Renal cortex interstitium (tissue), 15 donors: ENCODE results near the gene CFAP46. TPM values are rescaled to one million over a fixed set of nuclear protein-coding genes. Genes with fewer than 3 reads are reported as not detected.
A peak's percentile ranks its signal among the peaks of the same experiment; 100 is the strongest.

Source experiments
- DNase-seq, 11 donors: peaks; one replicate each; pipeline ENCODE4 v3.0.0-alpha.2; 2013; ENCODE audit warnings: low read depth in 9 of 11, low spot score in 4 of 11; ENCODE audit errors: extremely low read depth in 1 of 11
- long read RNA-seq, 16 experiments: transcript quantifications; one replicate each; lab custom pipeline, GENCODE V29; 2026
- polyA plus RNA-seq, 3 donors: library from polyadenylated mRNA; unstranded; fragments of 120-200 nt; gene quantifications; one replicate each; pipeline ENCODE4 v1.2.1, GENCODE V29; 2013; ENCODE audit not compliant: insufficient read length in 3 of 3

The CFAP46 gene
- 10 to 100 TPM in 1 of 3 donors, 1 to 10 TPM in 2; 7.7 to 11.4 (median 8.0) TPM for polyA plus RNA-seq
- long read RNA-seq, donor 1 = 0 reads
- long read RNA-seq, donor 2, partial matches to known transcripts = 0 of 2 reads
- long read RNA-seq, donor 2, other reads (novel, unspliced or antisense) = 0 of 2 reads
- long read RNA-seq, donor 3, partial matches to known transcripts = 0 of 1 reads
- long read RNA-seq, donor 3, other reads (novel, unspliced or antisense) = 0 of 1 reads
- long read RNA-seq, donor 4, partial matches to known transcripts = 0 of 4 reads
- long read RNA-seq, donor 4, other reads (novel, unspliced or antisense) = 0 of 4 reads
- long read RNA-seq, donor 5 = 0 reads
- long read RNA-seq, donor 6, partial matches to known transcripts = 0 of 1 reads
- long read RNA-seq, donor 6, other reads (novel, unspliced or antisense) = 0 of 1 reads
- long read RNA-seq, donor 7, partial matches to known transcripts = 0 of 4 reads
- long read RNA-seq, donor 7, other reads (novel, unspliced or antisense) = 0 of 4 reads
- long read RNA-seq, donor 8, partial matches to known transcripts = 0 of 4 reads
- long read RNA-seq, donor 8, other reads (novel, unspliced or antisense) = 0 of 4 reads
- long read RNA-seq, donor 9, partial matches to known transcripts = 0 of 1 reads
- long read RNA-seq, donor 9, other reads (novel, unspliced or antisense) = 0 of 1 reads
- long read RNA-seq, donor 10 = 0 reads
- long read RNA-seq, donor 11, partial matches to known transcripts = 0 of 1 reads
- long read RNA-seq, donor 11, other reads (novel, unspliced or antisense) = 0 of 1 reads
- long read RNA-seq, donor 12 = 0 reads
- long read RNA-seq, donor 13 = 0 reads
- long read RNA-seq, donor 14 = 0 reads
- long read RNA-seq, donor 15 = 0 reads
- long read RNA-seq, donor 16, partial matches to known transcripts = 0 of 4 reads
- long read RNA-seq, donor 16, other reads (novel, unspliced or antisense) = 0 of 4 reads

DNA sequence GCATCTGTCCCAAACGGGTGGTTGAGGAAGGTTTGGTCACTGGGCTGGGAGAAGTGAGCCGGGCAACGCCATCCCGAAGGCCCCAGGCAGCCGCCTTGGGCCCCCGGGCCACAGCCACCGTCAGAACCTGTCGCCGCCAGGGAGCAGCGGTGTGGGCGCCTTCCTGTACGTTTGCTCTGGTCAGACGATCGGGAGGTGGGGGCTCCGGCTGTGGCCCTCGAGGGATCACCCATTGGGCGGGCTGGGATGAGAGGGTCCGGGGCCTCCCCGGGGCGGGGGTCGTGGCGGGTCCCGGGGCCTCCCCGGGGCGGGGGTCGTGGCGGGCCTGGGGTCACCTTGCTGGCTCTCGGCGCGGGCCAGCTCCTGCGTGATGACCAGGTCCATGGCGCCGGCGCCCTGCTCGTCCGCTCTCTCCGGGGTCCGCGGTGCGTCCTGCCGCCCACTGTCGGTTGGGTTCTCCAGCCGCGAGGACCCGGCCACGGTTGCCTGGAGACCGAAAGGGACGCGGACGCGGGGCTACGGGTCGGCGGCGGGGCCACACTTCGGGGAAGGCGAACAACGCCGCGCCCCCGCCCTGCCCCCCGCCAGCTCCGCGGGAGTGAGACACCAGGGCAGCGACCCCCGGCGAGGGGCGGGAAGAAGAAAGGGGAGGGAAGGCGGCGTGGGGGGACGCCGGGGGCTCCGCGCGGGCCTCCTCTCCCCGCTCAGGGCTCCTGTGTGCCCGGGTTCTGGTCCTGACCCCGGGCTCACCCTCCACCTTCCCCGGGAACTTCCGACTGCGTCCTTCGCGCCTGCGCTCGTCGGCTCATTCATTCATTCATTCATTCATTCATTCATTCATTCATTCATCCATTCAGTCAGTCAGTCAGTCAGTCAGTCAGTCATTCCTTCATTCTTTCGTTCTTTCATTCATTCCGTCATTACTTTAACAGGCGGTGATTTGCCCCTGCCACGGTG lies at the start of gene CFAP46:
Gene CFAP46, minus strand, starts transcription at position 470 of the 957 bp plus-strand sequence. Its CDS starts 86 bp downstream, at position 384.
- peak in 6 of 11 donors; percentile 54 to 76 (median 69) for DNase-seq

DNA sequence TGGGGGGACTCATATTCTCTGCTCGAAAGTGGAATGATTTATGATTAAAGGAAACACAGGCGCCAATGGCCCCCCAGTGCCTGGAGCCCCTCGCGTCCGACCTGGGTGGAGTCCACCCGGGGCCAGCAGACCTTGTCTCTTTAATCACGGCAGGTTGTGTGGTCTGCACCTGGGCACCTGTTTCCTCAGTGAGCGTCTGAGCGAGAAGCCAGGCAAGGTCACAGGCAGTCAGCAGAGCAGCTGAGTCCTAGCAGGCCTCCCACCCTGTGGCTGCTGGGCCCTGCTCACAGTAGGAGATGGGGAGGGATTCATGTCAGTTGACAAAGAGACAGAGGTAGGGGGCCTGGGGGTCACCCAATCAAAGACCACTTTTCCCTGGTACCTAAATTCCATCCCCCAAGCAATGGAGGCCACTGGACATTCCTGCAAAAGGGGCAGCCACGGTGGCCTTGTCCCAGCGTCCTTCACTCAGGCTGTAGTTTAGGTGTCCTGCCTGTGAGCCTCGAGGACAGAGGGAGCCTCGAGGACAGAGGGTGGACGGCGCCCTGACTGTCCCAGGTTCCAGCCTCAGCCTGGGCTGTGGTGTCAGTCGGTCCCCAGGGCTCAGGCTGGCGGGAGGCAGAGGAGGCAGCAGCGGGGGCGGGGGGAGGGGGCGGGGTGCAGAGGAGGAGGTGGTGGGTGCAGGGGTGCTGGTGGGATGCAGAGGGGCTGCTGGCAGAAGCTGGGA lies 49.5 kb upstream of the CFAP46 start:
- no peak for DNase-seq

DNA sequence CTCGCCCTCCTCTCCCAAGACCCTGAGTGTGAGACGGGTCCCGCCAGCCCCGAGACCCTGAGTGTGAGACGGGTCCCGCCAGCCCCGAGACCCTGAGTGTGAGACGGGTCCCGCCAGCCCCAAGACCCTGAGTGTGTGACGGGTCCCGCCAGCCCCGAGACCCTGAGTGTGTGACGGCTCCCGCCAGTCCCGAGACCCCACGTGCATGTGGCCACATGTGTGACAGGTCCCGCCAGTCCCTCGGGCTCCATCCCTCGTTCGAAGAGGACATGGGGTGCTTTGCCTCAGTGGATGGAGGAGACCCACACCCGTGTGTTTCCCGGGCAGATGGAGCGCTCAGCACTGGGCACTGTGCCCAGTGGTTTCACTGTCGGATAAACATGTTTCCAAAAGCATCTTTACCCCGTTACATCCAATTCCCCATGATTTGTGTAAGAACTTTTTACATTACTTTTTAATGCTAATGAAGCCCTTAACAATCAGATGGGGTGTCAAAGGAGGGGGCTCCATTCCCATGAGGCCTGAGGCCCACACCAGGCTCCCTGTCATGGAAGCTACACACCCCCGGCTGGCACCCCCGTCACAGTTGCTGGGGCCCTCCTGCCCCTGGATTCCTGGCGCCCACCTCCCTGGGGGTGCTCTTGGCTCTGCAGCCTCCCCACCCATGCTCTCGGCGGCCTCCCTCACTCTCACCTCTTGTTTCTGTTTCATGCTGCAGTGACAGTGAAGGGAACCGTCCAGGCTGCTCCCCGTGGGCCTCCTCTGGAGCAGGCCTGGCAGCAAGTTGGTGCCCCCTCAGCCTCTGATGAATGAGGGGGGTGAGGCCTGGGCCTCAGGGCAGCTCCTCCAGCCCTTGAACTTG lies 48.5 kb upstream of the CFAP46 start:
- DNase-seq = no peak

DNA sequence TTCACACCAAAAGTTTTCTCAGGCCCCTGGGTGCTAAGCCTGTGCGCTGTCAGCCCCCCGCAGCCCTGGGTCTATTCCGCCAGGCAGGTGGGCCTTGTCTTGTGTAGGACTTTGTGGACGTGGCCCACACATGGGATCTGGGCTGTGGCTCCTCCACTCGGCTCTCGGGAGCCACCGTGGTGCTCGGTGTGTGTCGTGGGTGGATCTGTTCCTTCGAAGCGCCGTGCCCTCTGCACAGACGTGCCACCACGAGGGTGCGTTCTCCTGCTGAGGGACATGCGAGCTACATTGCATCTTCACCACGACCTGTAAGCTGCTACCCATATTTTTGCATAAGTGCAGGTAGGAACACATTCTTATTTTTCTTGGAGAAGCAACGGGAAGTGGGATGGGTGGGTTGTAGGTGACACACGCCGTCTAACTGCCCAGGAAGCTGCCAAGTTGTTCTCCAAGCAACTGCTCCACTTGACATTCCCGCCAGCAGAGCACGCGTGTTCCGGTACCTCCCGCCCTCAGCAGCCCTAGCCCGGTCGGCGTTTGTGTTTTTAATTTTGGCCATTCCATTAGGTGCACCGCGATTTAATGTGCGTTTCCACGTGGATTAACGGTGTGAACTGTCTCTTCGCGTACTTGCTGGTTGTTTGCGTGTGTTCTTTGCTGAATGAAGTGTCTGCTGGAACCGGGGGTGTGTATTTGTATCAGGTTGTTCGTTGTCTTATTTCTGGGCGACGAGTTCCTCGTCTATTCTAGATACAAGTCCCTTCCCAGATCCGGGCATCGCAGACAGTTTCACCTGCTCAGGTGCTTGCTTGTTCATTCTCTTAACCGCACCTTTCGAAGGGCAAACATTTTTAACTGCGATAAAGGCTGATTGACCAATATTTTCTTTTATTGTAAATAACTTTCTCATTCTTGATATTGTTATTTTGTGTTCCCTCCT lies 47.4 kb upstream of the CFAP46 start:
- DNase-seq = no peak

DNA sequence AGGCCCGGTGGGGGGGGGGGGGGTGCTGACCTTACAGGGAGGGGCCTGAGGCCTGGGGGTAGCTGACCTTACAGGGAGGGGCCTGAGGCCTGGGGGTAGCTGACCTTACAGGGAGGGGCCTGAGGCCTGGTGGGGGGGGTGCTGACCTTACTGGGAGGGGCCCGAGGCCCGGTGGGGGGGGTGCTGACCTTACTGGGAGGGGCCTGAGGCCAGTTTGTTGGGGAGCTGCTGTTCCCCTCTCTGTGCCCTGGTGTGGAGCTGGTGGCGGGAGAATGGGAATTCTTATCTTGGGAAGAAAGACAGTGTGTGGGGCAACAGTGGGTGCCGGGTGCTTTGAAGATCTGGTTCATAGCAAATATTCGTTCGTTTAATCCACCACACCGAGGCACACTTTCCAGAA lies 46.6 kb upstream of the CFAP46 start:
- no peak for DNase-seq

DNA sequence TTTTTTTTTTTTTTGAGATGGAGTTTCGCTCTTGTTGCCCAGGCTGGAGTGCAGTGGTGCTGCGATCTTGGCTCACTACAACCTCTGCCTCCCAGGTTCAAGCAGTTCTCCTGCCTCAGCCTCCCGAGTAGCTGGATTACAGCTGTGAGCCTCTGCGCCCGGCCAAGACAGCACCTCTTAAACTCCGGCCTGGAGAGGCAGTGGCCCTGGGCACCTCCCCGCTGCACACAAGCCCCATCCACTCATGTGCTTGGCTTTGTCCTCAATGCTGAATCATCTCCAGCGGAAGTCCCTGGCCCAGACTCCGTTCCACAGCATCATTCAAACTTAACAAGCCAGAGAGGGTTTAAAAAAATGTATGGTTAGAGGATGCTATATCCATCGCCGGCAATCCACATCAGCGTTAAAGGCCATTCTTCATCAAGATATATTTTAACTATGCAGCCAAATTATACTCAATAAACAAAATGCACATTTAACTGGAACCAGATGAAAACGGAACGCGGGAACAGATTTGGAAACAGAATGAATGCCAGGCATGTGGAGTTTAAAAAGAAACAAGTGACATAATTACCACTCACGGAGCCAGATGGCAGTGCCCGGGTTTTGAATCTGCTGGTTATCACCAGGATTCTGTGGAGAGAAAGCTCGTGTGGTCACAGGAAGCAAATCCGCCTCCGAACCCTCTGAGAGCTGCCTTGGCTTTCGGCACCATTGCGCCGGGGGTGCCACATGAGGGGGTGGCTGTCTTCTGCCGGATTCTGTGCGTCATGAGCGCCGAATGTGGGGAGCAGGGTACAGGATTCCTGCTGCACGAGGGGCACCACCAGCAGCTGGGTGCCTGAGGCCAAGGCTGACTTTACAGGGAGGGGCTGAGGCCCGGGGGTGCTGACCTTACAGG lies 45.6 kb upstream of the CFAP46 start:
- DNase-seq = no peak

DNA sequence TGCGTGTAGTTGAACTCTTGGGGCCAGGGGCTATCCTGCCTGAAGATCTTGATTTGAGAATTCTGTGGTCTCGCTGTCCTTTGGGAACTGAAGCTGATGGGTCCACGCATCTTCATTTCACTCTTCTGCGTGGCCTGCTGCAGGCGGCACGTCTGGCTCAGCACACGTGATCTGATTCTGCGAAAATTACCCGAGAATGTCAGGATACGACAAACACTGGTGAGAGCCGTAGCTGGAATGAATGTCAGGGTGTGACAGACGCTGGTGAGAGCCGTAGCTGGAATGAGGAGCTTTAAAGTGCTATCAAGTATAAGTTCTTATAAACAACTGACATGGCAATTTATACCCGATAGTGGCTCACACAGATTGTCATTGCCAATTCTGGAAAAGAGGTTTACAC lies 44.6 kb upstream of the CFAP46 start:
- DNase-seq = no peak

DNA sequence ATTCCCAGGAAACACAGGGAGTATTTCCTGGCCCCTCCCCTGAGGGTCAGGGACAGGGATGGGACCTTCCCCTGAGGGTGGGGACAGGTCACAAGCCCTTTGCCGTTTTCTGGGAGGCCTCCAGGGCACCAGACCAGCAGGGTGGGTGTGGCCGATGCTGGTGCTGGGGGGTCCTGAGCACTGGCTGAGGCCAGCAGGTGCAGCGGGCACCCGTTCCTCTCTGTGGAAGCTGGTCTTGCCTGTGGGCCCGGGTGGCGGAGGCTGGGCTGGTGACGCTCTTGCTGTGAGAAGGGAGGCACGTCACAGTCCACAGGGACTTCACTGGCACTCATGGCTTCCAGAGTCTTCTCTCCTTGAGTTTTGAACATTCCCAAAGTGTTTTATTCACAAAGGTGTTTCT lies 44.2 kb upstream of the CFAP46 start:
- DNase-seq = no peak

DNA sequence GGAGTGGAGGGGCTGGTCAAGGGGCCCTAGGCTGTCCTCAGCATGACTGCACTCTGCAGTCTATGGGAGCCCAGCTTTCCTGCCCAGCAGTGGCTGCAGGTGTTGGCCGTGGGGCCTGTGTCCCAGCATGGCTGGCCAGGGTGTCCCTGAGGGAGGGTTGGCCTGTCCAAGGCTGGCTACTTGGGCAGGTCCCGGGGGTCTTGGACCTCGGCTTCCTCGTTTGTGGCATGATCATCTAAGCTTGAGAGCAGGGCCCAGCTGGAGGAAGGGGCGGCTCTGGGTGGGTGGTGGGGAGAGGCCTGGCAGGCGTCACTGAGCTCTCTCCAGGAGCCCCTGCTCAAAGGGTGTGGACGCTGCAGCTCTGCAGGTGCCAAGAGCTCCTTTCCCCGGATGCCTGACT lies 43.7 kb upstream of the CFAP46 start:
- DNase-seq = no peak

DNA sequence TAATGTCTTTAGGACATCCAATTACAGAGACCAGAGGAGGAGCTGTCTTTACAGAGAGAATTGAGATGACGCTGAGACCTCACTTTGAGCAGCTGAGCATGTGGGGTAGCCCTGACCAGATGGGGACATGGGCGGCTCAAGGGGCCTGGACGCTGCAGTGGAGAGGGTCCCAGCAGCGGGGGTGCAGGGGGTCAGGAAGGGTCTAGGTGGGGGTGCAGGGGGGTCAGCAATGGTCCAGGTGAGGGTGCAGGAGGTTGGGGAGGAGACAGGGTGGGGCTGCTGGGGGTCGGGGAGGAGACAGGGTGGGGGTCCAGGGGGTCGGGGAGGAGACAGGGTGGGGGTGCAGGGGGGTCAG lies 43.2 kb upstream of the CFAP46 start:
- DNase-seq = no peak

DNA sequence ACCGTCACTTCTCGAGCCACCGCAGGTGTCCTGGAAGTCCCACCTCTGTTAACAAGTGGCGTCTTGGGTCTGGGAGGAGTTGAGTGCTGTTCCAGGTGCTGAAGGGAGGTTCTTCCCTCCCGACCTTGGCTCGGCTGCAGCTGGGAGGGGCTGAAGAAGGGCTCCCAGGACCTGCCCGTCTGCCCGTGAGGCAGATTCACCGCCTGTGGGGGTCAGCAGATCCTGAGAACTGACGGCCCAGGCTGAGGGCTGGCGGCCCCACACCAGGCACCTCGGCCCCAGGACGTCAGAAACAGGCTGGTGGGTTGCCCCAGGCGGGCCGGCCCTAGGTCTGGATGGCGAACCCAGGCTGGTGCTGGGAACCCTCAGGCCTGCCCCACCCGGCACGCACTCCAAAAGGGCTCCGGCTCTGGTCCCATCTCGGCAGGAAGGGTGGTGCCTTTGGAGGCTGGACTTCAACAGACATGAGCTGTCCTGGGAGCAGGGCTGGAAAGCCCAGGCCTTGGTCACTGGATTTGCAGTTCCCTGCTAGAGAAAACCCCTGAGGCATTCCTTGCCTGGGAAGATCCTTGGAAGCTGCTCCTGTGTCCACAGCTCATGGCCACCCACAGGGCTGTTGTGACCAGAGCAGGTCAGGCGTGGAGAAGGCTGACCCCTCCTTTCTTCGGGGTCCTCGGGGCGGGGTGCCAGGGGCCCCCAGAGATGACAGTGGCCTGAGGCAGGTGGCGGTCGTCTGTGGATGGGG lies 42.6 kb upstream of the CFAP46 start:
- DNase-seq = no peak

DNA sequence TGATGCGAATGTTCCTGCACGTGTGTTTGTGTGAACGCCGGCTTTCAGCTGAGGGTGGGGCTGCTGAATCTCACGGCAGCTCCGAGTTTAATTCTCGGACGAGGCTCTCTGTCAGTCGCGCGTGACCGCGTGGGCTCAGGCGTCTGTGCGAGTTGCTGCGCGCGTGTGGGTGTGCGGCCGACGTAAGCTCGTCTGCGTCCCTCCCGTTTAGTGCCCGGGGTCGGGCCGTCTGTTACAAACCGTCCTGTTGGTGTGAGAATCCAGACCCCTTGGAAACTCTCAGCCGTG lies 41.6 kb upstream of the CFAP46 start:
- DNase-seq = no peak

DNA sequence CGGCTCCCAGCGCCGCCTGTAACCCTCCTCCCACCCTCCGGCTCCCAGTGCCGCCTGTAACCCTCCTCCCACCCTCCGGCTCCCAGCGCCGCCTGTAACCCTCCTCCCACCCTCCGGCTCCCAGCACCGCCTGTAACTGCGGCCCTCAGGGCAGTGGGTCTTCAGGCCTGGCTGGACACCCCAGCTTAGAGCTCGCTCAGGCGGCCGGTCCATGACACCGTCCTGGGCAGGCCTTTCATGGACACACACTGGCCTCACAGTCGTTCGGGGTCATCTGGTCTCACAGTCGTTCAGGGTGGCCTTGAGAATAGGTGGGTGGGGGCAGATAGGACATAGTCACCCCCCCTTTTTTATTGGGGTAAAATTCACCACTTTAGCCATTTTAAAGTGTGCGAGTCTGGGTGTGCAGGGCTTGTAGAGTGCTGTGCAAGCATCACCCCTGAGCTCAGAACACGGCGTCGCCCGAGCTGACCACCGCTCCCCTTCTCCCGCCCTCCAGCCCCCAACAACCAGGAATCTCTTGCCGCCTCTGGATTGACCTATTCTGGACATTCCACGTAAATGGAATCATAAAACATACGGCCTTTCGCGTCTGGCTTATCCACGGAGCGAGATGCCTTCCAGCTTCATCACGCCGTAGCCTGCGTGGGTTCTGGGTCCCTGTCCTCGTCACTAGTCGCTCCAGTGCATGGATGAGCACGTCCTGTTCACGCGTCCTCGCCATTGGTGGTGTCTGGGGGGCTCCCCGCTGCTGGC lies 41.1 kb upstream of the CFAP46 start:
- no peak for DNase-seq

DNA sequence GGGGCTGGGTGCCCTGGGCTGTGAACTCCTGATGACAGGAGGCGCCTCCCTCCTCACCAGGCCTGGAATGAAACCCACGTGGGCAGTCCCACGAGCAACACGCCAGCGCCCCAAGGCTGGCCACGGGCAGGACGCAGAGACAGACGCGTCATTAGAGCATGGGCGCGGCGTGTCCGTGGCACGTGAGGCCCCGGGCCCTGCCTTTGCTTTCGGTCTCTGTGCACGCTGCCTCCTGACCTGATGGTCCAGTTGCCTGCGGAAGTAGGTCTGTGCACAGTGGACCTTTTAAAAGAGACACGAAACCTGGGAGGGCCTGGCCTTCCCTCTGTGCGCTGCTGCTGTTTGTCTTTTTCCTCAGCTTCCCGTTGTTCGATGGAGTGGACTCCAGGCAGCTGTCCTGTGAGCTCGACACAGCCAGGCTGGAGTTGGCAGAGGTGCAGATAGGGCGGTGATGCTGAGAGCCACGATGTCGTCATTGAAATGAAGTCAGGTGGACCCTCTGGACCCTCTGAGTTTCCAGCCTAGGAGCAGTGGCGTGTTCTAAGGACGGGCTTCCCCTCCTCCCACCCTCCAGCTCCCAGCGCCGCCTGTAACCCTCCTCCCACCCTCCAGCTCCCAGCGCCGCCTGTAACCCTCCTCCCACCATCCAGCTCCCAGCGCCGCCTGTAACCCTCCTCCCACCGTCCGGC lies 40.1 kb upstream of the CFAP46 start:
- peak in 4 of 11 donors; percentile 38 to 74 (median 58) for DNase-seq
